ENCODE measurements around the gene LZTR1.

DNA sequence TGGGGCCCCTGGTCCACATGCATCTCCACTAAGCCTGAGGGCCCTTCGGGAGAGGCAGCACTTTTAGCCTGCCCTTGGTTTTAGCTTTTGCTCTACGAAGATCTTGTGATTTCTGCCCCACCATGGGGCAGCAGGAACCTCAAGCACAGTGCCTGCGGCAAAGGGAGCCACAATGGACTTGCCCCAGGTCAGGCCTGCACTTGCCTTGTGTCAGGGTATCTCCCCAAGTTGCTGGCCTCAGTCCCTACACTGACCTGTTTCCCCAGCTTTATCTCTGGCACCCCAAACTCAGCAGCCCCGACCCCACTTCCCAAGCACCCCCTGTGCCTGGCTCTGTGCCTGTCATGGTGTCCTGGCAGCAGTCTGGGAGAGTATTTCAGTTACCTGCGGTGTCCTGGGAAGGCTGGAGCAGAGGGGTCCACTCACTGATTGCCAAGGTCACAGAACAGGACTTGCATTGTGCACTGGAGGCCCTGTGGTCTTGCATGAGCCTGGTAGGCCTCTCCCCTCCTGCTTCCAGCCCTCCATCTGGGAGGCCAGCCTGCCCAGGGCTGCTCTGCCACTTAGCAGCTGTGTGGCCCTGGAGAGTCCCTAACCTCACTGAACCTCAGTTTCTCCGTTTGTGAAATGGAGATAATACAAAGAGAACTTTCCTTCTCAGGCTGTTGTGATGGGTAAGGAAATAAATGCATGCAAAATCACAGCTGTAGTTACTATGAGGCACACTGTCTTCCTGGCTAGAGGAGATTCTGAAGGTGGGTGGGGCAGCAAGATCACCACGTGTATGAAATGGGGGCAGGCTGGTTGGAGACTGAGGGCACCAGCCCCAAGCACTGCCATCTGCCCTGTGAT is 18.7 kb upstream of the LZTR1 start:
- TF ChIP-seq, protein P1, sequence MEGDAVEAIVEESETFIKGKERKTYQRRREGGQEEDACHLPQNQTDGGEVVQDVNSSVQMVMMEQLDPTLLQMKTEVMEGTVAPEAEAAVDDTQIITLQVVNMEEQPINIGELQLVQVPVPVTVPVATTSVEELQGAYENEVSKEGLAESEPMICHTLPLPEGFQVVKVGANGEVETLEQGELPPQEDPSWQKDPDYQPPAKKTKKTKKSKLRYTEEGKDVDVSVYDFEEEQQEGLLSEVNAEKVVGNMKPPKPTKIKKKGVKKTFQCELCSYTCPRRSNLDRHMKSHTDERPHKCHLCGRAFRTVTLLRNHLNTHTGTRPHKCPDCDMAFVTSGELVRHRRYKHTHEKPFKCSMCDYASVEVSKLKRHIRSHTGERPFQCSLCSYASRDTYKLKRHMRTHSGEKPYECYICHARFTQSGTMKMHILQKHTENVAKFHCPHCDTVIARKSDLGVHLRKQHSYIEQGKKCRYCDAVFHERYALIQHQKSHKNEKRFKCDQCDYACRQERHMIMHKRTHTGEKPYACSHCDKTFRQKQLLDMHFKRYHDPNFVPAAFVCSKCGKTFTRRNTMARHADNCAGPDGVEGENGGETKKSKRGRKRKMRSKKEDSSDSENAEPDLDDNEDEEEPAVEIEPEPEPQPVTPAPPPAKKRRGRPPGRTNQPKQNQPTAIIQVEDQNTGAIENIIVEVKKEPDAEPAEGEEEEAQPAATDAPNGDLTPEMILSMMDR (IDR thresholded peaks at IDR 0.05) = no peak
- no peak for TF ChIP-seq FOSL2 (IDR thresholded peaks at IDR 0.05)
- TF ChIP-seq FOSL2 (CRISPR knock-in tag; IDR thresholded peaks at IDR 0.05) = no peak
- TF ChIP-seq EP300 (IDR thresholded peaks at IDR 0.05) = no peak
- no peak for TF ChIP-seq MAFK (IDR thresholded peaks at IDR 0.05; ENCODE audit: partially characterized antibody)
- no peak for TF ChIP-seq REST (IDR thresholded peaks at IDR 0.05)
- TF ChIP-seq POLR2A (IDR thresholded peaks at IDR 0.05; ENCODE audit: low read length) = no peak
- no peak for TF ChIP-seq RFX5 (IDR thresholded peaks at IDR 0.05)
- TF ChIP-seq ZC3H11A (IDR thresholded peaks at IDR 0.05) = no peak
- no peak for TF ChIP-seq CHD4 (IDR thresholded peaks at IDR 0.05; ENCODE audit: borderline replicate concordance)
- no peak for TF ChIP-seq MAX (IDR thresholded peaks at IDR 0.05)
- no peak for TF ChIP-seq HDAC2 (IDR thresholded peaks at IDR 0.05)
- no peak for TF ChIP-seq MAZ (IDR thresholded peaks at IDR 0.05; ENCODE audit: borderline replicate concordance, low read depth, low read length)

Data from A549 (cell line).